ENCODE measurements around the gene NFIA.

NFIA gene

DNA sequence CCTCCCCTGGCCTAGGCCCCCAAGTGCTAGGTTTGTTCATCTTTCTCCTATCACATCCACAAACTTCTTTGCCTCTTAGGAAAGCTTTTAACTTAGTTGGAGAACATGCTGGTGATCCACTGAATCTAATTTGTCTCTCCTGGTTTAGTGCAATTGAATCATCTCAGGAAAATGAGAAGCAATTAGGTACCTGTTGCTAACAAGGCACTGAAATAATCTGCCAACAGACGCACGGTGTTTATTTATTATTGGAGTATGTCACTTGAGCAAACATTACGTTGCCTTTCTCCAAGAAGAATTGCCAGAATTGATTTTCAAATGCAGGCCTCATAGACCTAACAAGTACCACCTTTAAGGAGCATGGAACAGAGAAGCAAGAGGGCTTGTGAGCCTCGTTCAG, 309.4 kb downstream of the NFIA start:
- DNase-seq (ENCODE audit: low read depth): no peak
- TF ChIP-seq, protein P1, sequence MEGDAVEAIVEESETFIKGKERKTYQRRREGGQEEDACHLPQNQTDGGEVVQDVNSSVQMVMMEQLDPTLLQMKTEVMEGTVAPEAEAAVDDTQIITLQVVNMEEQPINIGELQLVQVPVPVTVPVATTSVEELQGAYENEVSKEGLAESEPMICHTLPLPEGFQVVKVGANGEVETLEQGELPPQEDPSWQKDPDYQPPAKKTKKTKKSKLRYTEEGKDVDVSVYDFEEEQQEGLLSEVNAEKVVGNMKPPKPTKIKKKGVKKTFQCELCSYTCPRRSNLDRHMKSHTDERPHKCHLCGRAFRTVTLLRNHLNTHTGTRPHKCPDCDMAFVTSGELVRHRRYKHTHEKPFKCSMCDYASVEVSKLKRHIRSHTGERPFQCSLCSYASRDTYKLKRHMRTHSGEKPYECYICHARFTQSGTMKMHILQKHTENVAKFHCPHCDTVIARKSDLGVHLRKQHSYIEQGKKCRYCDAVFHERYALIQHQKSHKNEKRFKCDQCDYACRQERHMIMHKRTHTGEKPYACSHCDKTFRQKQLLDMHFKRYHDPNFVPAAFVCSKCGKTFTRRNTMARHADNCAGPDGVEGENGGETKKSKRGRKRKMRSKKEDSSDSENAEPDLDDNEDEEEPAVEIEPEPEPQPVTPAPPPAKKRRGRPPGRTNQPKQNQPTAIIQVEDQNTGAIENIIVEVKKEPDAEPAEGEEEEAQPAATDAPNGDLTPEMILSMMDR (conservative IDR thresholded peaks at IDR 0.05; ENCODE audit: low read depth, low read length): no peak
- H3K4me3 ChIP-seq (ENCODE audit: low read length): no peak overlapping the region

DNA sequence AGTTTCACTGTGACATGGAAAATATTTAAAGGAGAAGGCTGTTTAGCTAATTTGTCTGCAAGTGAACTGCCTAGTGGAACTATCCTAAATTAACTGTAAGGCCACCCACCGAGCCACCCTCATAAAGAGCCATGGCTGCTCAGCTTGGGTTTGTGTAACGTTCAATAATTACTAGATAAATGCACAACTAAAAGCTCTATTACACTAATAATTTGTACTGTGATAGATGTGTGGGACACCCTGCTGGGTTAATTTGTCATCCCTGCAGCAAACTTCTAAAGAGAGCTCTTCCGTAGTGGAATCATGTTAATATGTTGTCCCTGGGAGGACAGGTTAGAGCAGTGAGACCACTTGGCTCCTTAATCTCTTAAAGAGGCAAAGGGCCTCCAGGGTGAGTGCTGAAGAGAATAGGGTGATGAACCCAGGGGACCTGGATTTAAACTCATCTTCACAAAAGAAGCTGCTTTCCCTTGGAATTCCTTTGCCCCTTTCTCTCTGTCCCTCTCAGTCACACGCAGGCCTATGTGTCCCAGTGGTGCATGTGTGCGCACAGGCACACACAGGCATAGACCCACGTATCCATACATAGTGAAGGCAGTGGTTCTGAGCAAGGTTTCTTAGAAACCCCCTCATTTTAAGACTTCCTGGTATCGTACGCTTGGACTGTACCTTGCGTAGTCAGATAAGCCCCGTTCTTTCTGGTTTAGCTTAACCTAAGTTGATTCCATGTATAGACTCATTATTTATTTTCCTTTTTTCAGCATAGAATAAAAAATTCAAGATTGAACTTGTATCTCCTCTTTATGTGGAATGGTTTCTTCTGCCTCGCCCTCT, 310.3 kb downstream of the NFIA start:
- H3K4me3 ChIP-seq (ENCODE audit: low read length): no peak overlapping the region
- TF ChIP-seq, protein P1 (conservative IDR thresholded peaks at IDR 0.05; ENCODE audit: low read depth, low read length): no peak
- no peak for DNase-seq (ENCODE audit: low read depth)

DNA sequence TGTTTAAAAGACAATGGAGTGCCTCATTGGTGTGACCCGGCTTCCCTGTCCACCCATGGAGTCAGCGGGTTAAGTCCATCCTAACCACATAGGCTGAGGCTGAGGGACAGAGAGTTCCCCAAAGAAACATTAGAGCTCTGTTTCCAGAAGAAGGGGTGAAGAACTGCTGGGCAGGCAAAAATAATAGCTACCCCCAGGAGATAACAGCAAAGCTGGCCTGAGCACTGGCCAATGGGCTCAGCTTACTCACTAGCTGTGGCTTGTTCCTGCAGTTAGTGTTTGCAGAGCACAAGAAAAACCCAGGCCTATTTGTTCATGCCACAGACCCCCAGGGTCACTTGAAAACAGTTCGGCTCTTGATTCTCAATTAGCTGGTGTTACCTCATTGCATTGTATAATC, 311.2 kb downstream of the NFIA start:
- TF ChIP-seq, protein P1 (conservative IDR thresholded peaks at IDR 0.05; ENCODE audit: low read depth, low read length): no peak
- DNase-seq (ENCODE audit: low read depth): no peak
- no peak overlapping the region for H3K4me3 ChIP-seq (ENCODE audit: low read length)

DNA sequence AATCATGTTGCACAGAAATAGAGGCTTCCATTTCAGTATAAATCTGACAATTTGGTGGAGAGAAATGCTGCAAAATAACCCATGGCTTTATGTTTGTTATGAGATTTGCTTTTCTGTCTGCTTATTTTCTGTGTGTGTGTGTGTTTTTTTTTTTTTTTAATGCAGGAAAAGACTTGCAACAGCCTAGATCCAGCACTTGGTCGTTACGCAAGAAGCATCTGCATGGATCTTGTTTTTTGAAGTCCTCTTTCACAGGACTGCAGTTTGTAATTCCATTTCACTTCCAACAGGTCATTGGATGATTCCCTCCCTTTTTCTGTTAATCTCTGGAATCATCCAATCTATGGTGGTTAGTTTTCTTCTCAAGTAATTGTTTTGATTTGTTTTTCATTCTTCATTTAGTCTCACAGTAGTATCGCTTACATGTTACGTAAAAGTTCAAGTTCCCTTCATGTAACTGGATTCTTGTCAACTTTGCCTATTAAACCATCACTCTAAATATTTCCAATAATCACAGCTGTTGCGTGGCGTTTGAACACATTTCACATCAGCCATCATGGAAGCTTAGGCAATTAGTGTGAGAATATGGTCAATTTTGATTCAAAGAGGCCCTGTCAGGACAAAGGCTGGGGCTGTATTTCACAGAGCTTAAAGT, 312.9 kb downstream of the NFIA start:
- no peak for DNase-seq (ENCODE audit: low read depth)
- H3K4me3 ChIP-seq (ENCODE audit: low read length): no peak overlapping the region
- TF ChIP-seq, protein P1 (conservative IDR thresholded peaks at IDR 0.05; ENCODE audit: low read depth, low read length): no peak

DNA sequence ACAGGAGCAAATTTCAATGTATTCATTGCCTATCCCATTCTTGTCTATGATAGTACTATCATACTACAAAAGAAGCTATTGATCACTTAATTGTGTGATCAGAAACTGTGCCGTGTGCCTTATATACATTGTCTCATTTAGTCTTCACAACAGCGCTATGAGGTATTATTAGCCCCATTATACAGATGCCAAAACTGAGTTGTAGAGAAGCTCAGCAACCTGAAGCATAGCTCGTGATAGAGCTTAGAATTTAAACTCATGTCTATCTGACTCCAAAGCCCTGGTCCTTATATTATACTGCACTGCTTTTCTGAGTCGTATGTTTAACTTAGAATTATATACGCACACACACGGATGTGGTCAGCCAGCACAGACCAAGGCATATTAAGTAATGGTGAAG, 315.1 kb downstream of the NFIA start:
- TF ChIP-seq, protein P1 (conservative IDR thresholded peaks at IDR 0.05; ENCODE audit: low read depth, low read length): no peak
- DNase-seq (ENCODE audit: low read depth): no peak
- H3K4me3 ChIP-seq (ENCODE audit: low read length): no peak overlapping the region

DNA sequence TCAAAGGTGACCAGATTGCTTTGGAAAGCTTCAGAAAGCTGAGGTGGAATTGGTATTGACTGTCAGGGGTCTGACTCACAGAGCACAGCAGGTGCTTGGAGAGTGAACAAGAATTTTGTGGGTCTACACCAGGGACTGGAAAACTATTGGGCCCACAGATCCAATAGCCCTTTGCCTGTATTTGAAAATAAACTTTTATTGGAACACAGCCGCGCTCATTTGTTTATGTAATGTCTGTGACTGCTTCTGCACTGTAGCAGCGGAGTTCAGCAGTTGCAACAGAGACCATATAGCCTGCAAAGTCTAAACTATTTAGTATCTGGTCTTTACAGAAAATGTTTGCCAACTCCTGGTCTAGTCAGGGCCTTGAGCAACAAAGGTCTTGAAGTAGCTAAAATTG, 315.6 kb downstream of the NFIA start:
- TF ChIP-seq, protein P1 (conservative IDR thresholded peaks at IDR 0.05; ENCODE audit: low read depth, low read length): no peak
- H3K4me3 ChIP-seq (ENCODE audit: low read length): no peak overlapping the region
- no peak for DNase-seq (ENCODE audit: low read depth)

DNA sequence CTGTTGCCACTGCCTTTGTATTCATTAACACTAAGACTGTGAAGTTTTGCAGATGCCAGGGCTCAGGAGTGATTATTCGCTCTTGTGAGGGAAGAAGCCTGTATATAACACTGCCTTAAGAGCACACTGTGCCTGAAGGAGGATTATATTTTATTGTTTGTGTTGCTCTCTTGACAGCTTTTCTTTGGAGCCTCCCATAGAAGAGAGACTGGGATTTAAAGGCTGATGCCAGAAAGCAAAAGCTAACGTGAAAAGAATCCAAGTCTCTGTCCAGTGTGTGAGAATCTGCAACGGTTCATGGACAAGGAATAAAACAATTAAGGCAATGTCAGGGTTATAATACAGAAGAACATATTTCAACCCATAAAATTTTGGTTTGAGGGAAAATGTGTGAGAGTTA, 316.8 kb downstream of the NFIA start:
- no peak overlapping the region for H3K4me3 ChIP-seq (ENCODE audit: low read length)
- TF ChIP-seq, protein P1 (conservative IDR thresholded peaks at IDR 0.05; ENCODE audit: low read depth, low read length): no peak
- no peak for DNase-seq (ENCODE audit: low read depth)
